ENCODE data around the gene NEGR1. TPM values are rescaled to one million over a fixed set of nuclear protein-coding genes. Genes with fewer than 3 reads are reported as not detected.

Gene NEGR1
- polyA plus RNA-seq, 1 donor from 2014 or later = 47.4 TPM

GRCh38 chr1:71778940-71779339 lies 503.4 kb downstream of the NEGR1 start:
- TF ChIP-seq RAD21 (conservative IDR thresholded peaks at IDR 0.05) (no peak), CTCF (IDR thresholded peaks at IDR 0.05; ENCODE audit: poor library complexity, severe bottlenecking) (no peak), MXI1 (conservative IDR thresholded peaks at IDR 0.05; ENCODE audit: poor library complexity, severe bottlenecking) (no peak), EP300 (conservative IDR thresholded peaks at IDR 0.05; ENCODE audit: poor library complexity, severe bottlenecking) (no peak), POLR2AphosphoS5 (IDR thresholded peaks at IDR 0.05) (no peak), REST (IDR thresholded peaks at IDR 0.05; ENCODE audit: borderline replicate concordance) (no peak), EZH2 (IDR thresholded peaks at IDR 0.05; ENCODE audit: borderline replicate concordance, insufficient read depth, low read length, poor library complexity, severe bottlenecking) (no peak), TAF1 (IDR thresholded peaks at IDR 0.05; ENCODE audit: low read depth) (no peak), SMC3 (conservative IDR thresholded peaks at IDR 0.05; ENCODE audit: poor library complexity) (no peak)
- Histone ChIP-seq H3K36me3 (ENCODE audit: insufficient read depth, low read length) (no peaks in the 10 kb centered on the region), H4K20me1 (ENCODE audit: insufficient read depth) (no peaks in the 10 kb centered on the region)

GRCh38 chr1:71777094-71777493 lies 505.2 kb downstream of the NEGR1 start:
- H4K20me1 ChIP-seq (ENCODE audit: insufficient read depth) = no peaks in the 10 kb centered on the region
- no peaks in the 10 kb centered on the region for H3K36me3 ChIP-seq (ENCODE audit: insufficient read depth, low read length)
- no peaks in the 10 kb centered on the region for H3K9me2 ChIP-seq (ENCODE audit: insufficient read depth, low read length)
- no peaks in the 10 kb centered on the region for H3K79me2 ChIP-seq (replicated peaks; ENCODE audit: insufficient read depth, low read length)
- no peak overlapping the region for H2AFZ ChIP-seq (ENCODE audit: low read depth, low read length)
- no peaks in the 10 kb centered on the region for H3K27me3 ChIP-seq (ENCODE audit: insufficient read depth, low read depth, low read length)
- no peaks in the 10 kb centered on the region for H3K9me3 ChIP-seq (ENCODE audit: low read length)
- no peak for TF ChIP-seq EZH2 (IDR thresholded peaks at IDR 0.05; ENCODE audit: borderline replicate concordance, insufficient read depth, low read length, poor library complexity, severe bottlenecking)
- TF ChIP-seq MXI1 (conservative IDR thresholded peaks at IDR 0.05; ENCODE audit: poor library complexity, severe bottlenecking) = no peak
- TF ChIP-seq REST (IDR thresholded peaks at IDR 0.05; ENCODE audit: borderline replicate concordance) = no peak
- TF ChIP-seq TAF1 (IDR thresholded peaks at IDR 0.05; ENCODE audit: low read depth) = no peak
- no peak for TF ChIP-seq EP300 (conservative IDR thresholded peaks at IDR 0.05; ENCODE audit: poor library complexity, severe bottlenecking)
- TF ChIP-seq RAD21 (conservative IDR thresholded peaks at IDR 0.05) = no peak
- no peak for TF ChIP-seq CTCF (IDR thresholded peaks at IDR 0.05; ENCODE audit: poor library complexity, severe bottlenecking)
- no peak for TF ChIP-seq SMC3 (conservative IDR thresholded peaks at IDR 0.05; ENCODE audit: poor library complexity)
- no peak for TF ChIP-seq POLR2AphosphoS5 (IDR thresholded peaks at IDR 0.05)
- H3K4me3 ChIP-seq (ENCODE audit: low read length) = no peak overlapping the region
- H3K27ac ChIP-seq (ENCODE audit: low read length) = no peak overlapping the region
- H3K4me2 ChIP-seq (ENCODE audit: low read length) = no peak overlapping the region
- H3K9ac ChIP-seq (ENCODE audit: low read length) = no peak overlapping the region
- H3F3A ChIP-seq (ENCODE audit: insufficient read depth, low read length, poor library complexity, severe bottlenecking) = no peaks in the 10 kb centered on the region

More at GRCh38 chr1:71778940-71779339, 503.4 kb downstream of the NEGR1 start:
- Histone ChIP-seq H3K9me3 (ENCODE audit: low read length) (no peaks in the 10 kb centered on the region), H3K4me2 (ENCODE audit: low read length) (no peak overlapping the region), H3K27ac (ENCODE audit: low read length) (no peak overlapping the region), H3K9ac (ENCODE audit: low read length) (no peak overlapping the region), H3K4me3 (ENCODE audit: low read length) (no peak overlapping the region), H3K9me2 (ENCODE audit: insufficient read depth, low read length) (no peaks in the 10 kb centered on the region), H2AFZ (ENCODE audit: low read depth, low read length) (no peak overlapping the region), H3K27me3 (ENCODE audit: insufficient read depth, low read depth, low read length) (no peaks in the 10 kb centered on the region), H3F3A (ENCODE audit: insufficient read depth, low read length, poor library complexity, severe bottlenecking) (no peaks in the 10 kb centered on the region), H3K79me2 (replicated peaks; ENCODE audit: insufficient read depth, low read length) (no peaks in the 10 kb centered on the region)
